ENCODE measurements around the gene VWA8. TPM values are rescaled to one million over a fixed set of nuclear protein-coding genes. Genes with fewer than 3 reads are reported as not detected.

Gene VWA8
- total and polyA plus RNA-seq, 10 donors, result 2.7 to 33.6 (median 18.3) TPM

GRCh38 chr13:41782086-41782485 lies 178.8 kb downstream of the VWA8 start:
- intact Hi-C loops (cut with DNase I; ENCODE audit: low total_unique reads), result no loop called here
- no peak for DNase-seq
- H3K36me3 ChIP-seq, result peaks cover 0 to 11% (median 0%) of the 10 kb centered on the region in 6 donors
- H3K4me3 ChIP-seq, result no peak overlapping the region
- H3K27me3 ChIP-seq (replicated peaks in 1 of 7), result no peaks in the 10 kb centered on the region
- TF ChIP-seq POLR2AphosphoS5 (IDR thresholded peaks at IDR 0.05) (no peak), POLR2A (IDR thresholded peaks at IDR 0.05) (no peak)
- TF ChIP-seq, protein P1, sequence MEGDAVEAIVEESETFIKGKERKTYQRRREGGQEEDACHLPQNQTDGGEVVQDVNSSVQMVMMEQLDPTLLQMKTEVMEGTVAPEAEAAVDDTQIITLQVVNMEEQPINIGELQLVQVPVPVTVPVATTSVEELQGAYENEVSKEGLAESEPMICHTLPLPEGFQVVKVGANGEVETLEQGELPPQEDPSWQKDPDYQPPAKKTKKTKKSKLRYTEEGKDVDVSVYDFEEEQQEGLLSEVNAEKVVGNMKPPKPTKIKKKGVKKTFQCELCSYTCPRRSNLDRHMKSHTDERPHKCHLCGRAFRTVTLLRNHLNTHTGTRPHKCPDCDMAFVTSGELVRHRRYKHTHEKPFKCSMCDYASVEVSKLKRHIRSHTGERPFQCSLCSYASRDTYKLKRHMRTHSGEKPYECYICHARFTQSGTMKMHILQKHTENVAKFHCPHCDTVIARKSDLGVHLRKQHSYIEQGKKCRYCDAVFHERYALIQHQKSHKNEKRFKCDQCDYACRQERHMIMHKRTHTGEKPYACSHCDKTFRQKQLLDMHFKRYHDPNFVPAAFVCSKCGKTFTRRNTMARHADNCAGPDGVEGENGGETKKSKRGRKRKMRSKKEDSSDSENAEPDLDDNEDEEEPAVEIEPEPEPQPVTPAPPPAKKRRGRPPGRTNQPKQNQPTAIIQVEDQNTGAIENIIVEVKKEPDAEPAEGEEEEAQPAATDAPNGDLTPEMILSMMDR (IDR thresholded peaks at IDR 0.05 in 8 of 11, conservative IDR thresholded peaks at IDR 0.05 in 3 of 11), result no peak
- H3K4me1 ChIP-seq, result no peaks in the 10 kb centered on the region
- H3K9me3 ChIP-seq, result no peaks in the 10 kb centered on the region
- H3K27ac ChIP-seq, result no peak overlapping the region
- 71 to 86% (median 74%) methylated on average over 1 of the region's 1 CpG for WGBS, 5 donors

- 81 to 90% (median 82%) methylated on average over 5 of the region's 5 CpGs for WGBS, 5 donors
- intact Hi-C loops (cut with DNase I; ENCODE audit: low total_unique reads), result no loop called here
Measured at GRCh38 chr13:41780715-41781706, 179.9 kb downstream of the VWA8 start.

DNA sequence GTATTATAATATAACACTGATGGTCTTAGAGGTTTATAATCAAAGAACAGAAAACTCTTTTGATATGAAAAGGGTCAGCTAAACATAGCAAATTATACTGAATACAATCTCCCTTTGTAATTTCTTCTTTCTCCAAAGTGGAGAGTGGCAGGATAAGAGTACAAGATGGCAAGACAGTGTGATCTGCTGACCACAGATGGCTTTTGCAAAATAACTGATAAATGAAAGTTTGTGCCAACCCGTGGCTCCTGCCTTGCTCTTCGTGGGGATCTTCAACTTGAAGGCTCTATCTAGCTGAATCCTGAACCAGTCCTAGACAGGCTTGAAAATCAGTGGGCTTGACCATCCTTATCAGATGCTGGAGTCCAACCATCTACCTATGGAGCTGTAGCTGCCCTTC lies 185.7 kb downstream of the VWA8 start:
- Histone ChIP-seq H3K4me3 (no peak overlapping the region), H3K4me1 (no peaks in the 10 kb centered on the region), H3K27ac (no peak overlapping the region), H3K36me3 (peaks cover 0 to 45% (median 2%) of the 10 kb centered on the region in 6 donors), H3K27me3 (replicated peaks in 1 of 7) (no peaks in the 10 kb centered on the region), H3K9me3 (no peaks in the 10 kb centered on the region)
- WGBS, 5 donors, result 92 to 100% (median 100%) methylated on average over 2 of the region's 2 CpGs
- DNase-seq, result no peak
- TF ChIP-seq, protein P1 (IDR thresholded peaks at IDR 0.05 in 8 of 11, conservative IDR thresholded peaks at IDR 0.05 in 3 of 11), result no peak
- TF ChIP-seq POLR2AphosphoS5 (IDR thresholded peaks at IDR 0.05) (no peak), POLR2A (IDR thresholded peaks at IDR 0.05) (no peak)
- intact Hi-C loops (cut with DNase I; ENCODE audit: low total_unique reads), result no loop called here

More at GRCh38 chr13:41780715-41781706, 179.9 kb downstream of the VWA8 start:
- DNase-seq, result no peak
- H3K4me1 ChIP-seq, result no peaks in the 10 kb centered on the region
- H3K4me3 ChIP-seq, result no peak overlapping the region
- no peak for TF ChIP-seq POLR2A (IDR thresholded peaks at IDR 0.05)
- no peak for TF ChIP-seq POLR2AphosphoS5 (IDR thresholded peaks at IDR 0.05)
- TF ChIP-seq, protein P1 (IDR thresholded peaks at IDR 0.05 in 8 of 11, conservative IDR thresholded peaks at IDR 0.05 in 3 of 11), result no peak
- H3K9me3 ChIP-seq, result no peaks in the 10 kb centered on the region
- H3K27ac ChIP-seq, result peak overlapping the region in 2 of 8 donors; percentile 6 to 16
- H3K36me3 ChIP-seq, result peaks cover 0 to 16% (median 1%) of the 10 kb centered on the region in 6 donors
- H3K27me3 ChIP-seq (replicated peaks in 1 of 7), result no peaks in the 10 kb centered on the region

- intact Hi-C loops (cut with DNase I; ENCODE audit: low total_unique reads), result no loop called here
- H3K4me1 ChIP-seq, result no peaks in the 10 kb centered on the region
- H3K36me3 ChIP-seq, result peaks cover 0 to 45% (median 2%) of the 10 kb centered on the region in 6 donors
- H3K9me3 ChIP-seq, result no peaks in the 10 kb centered on the region
- H3K27ac ChIP-seq, result no peak overlapping the region
- no peaks in the 10 kb centered on the region for H3K27me3 ChIP-seq (replicated peaks in 1 of 7)
- TF ChIP-seq, protein P1 (IDR thresholded peaks at IDR 0.05 in 8 of 11, conservative IDR thresholded peaks at IDR 0.05 in 3 of 11), result no peak
- TF ChIP-seq POLR2AphosphoS5 (IDR thresholded peaks at IDR 0.05) (no peak), POLR2A (IDR thresholded peaks at IDR 0.05) (no peak)
- no peak for DNase-seq
- H3K4me3 ChIP-seq, result no peak overlapping the region
Measured at GRCh38 chr13:41774605-41775218, 186.2 kb downstream of the VWA8 start.
